Type B pancreatic cell (in vitro differentiated cells): ENCODE measurements around the gene GATB. TPM values are rescaled to one million over a fixed set of nuclear protein-coding genes. Genes with fewer than 3 reads are reported as not detected.

Source experiments
- DNase-seq: peaks from one replicate; pipeline ENCODE4 v3.0.0; 2021; ENCODE audit warnings: mixed read lengths; ENCODE audit not compliant: unreplicated experiment; ENCODE audit errors: extremely low spot score
- H3K27ac Mint-ChIP-seq: 2 replicates; pipeline ENCODE4 v1.8.0; 2021; ENCODE audit warnings: mild to moderate bottlenecking, mixed read lengths
- H3K27me3 Mint-ChIP-seq: 2 replicates; pipeline ENCODE4 v1.8.0; 2021; ENCODE audit warnings: mixed read lengths
- H3K36me3 Mint-ChIP-seq: 2 replicates; pipeline ENCODE4 v1.8.0; 2021; ENCODE audit warnings: mixed read lengths
- H3K4me1 Mint-ChIP-seq: one replicate; pipeline ENCODE4 v1.8.0; 2021; ENCODE audit warnings: mixed read lengths; ENCODE audit not compliant: unreplicated experiment
- H3K4me3 Mint-ChIP-seq: 2 replicates; pipeline ENCODE4 v1.8.0; 2021; ENCODE audit warnings: mild to moderate bottlenecking, mixed read lengths
- H3K9me3 Mint-ChIP-seq: 2 replicates; pipeline ENCODE4 v1.8.0; 2021; ENCODE audit warnings: mixed read lengths
- CTCF ChIP-seq: fragments of 200-600 bp; sonication (generic); conservative IDR thresholded peaks from 2 replicates; pipeline ENCODE4 v1.5.0; 2021; ENCODE audit warnings: antibody characterized with exemption, mild to moderate bottlenecking
- total RNA-seq: library from RNA; stranded (reverse); gene quantifications from 2 replicates; pipeline ENCODE4 v1.2.1, GENCODE V29; 2021; ENCODE audit warnings: low replicate concordance

The GATB gene
- total RNA-seq, 1 donor from 2014 or later: 22.9 TPM

GRCh38 chr4:151785484-151786157, 24.8 kb upstream of the GATB start:
- no peak overlapping the region for H3K27ac Mint-ChIP-seq

GRCh38 chr4:151784706-151785105, 23.9 kb upstream of the GATB start:
- TF ChIP-seq CTCF: no peak
- peaks cover 3% of the 10 kb centered on the region for H3K27me3 Mint-ChIP-seq
- no peak overlapping the region for H3K27ac Mint-ChIP-seq
- no peak for DNase-seq
- no peak overlapping the region for H3K4me3 Mint-ChIP-seq
- H3K9me3 Mint-ChIP-seq: no peaks in the 10 kb centered on the region
- peaks cover 19% of the 10 kb centered on the region for H3K4me1 Mint-ChIP-seq
- H3K36me3 Mint-ChIP-seq: no peaks in the 10 kb centered on the region

More at GRCh38 chr4:151785484-151786157, 24.8 kb upstream of the GATB start:
- peaks cover 19% of the 10 kb centered on the region for H3K4me1 Mint-ChIP-seq
- TF ChIP-seq CTCF: no peak
- H3K27me3 Mint-ChIP-seq: peaks cover 3% of the 10 kb centered on the region
- no peaks in the 10 kb centered on the region for H3K36me3 Mint-ChIP-seq
- DNase-seq: no peak
- no peak overlapping the region for H3K4me3 Mint-ChIP-seq
- no peaks in the 10 kb centered on the region for H3K9me3 Mint-ChIP-seq

- no peak overlapping the region for H3K27ac Mint-ChIP-seq
These were observed 23.1 kb upstream of the GATB start for GRCh38 chr4:151783867-151784266.

GRCh38 chr4:151782296-151782695, 21.5 kb upstream of the GATB start:
- Mint-ChIP-seq H3K27me3 (peaks cover 3% of the 10 kb centered on the region), H3K27ac (no peak overlapping the region), H3K36me3 (no peaks in the 10 kb centered on the region), H3K9me3 (no peaks in the 10 kb centered on the region), H3K4me1 (peaks cover 19% of the 10 kb centered on the region), H3K4me3 (no peak overlapping the region)
- no peak for DNase-seq
- TF ChIP-seq CTCF: no peak

More at GRCh38 chr4:151783867-151784266, 23.1 kb upstream of the GATB start:
- Mint-ChIP-seq H3K4me3 (no peak overlapping the region), H3K4me1 (peaks cover 19% of the 10 kb centered on the region), H3K27me3 (peaks cover 3% of the 10 kb centered on the region), H3K9me3 (no peaks in the 10 kb centered on the region), H3K36me3 (no peaks in the 10 kb centered on the region)
- DNase-seq: no peak
- TF ChIP-seq CTCF: no peak

GRCh38 chr4:151781026-151781425, 20.2 kb upstream of the GATB start:
- Mint-ChIP-seq H3K4me3 (no peak overlapping the region), H3K4me1 (peaks cover 19% of the 10 kb centered on the region), H3K27ac (no peak overlapping the region), H3K36me3 (no peaks in the 10 kb centered on the region), H3K27me3 (peaks cover 3% of the 10 kb centered on the region), H3K9me3 (no peaks in the 10 kb centered on the region)
- DNase-seq: no peak
- no peak for TF ChIP-seq CTCF

- TF ChIP-seq CTCF: no peak
- Mint-ChIP-seq H3K27me3 (peaks cover 3% of the 10 kb centered on the region), H3K27ac (no peak overlapping the region), H3K4me1 (no peaks in the 10 kb centered on the region), H3K4me3 (no peak overlapping the region), H3K36me3 (no peaks in the 10 kb centered on the region), H3K9me3 (no peaks in the 10 kb centered on the region)
- DNase-seq: no peak
These were observed 16.7 kb upstream of the GATB start for GRCh38 chr4:151777471-151777870.
